GM19025 (cell line): ENCODE data around the gene LYZL6.

Experiments
- ATAC-seq: cut with Tn5 transposase; IDR thresholded peaks from one replicate; pipeline ENCODE4 v1.9.1; 2021; ENCODE audit warnings: mild to moderate bottlenecking, low read depth, moderate library complexity; ENCODE audit not compliant: unreplicated experiment

Gene LYZL6

GRCh38 chr17:35889241-35889640, 54.3 kb downstream of the LYZL6 start:
- ATAC-seq, result no peak
